HepG2 (cell line): ENCODE data around the gene ZFP69B. TPM values are rescaled to one million over a fixed set of nuclear protein-coding genes. Genes with fewer than 3 reads are reported as not detected.
A peak's percentile ranks its signal among the peaks of the same experiment; 100 is the strongest.

Experiments used
- ATAC-seq: fragments of 200-7000 bp; cut with Tn5 transposase; 3 replicates; pipeline ENCODE4 v1.9.1; 2020; ENCODE audit warnings: mild to moderate bottlenecking, moderate library complexity
- BruUV-seq: library from RNA; stranded (reverse); fragments of 400-500 nt; replicated peaks from 2 replicates; lab custom pipeline; 2021; lab: Mats Ljungman, UMichigan
- CTCF ChIA-PET: fragments of 300-600 bp; formaldehyde crosslinking; extraction: SDS; loops from one replicate; lab custom pipeline; 2021; ENCODE audit warnings: low total read pairs, inconsistent platforms, low intra/inter-chr PET ratio; lab: Yijun Ruan, JAX
- POLR2A ChIA-PET: fragments of 350-600 bp; sonication (Branson Sonifier 250); formaldehyde crosslinking; loops from one replicate; lab custom pipeline; 2020; ENCODE audit warnings: antibody characterized with exemption, inconsistent platforms; lab: Yijun Ruan, JAX
- DNase-seq: peaks from one replicate; pipeline ENCODE4 v3.0.0-alpha.2; 2015; ENCODE audit warnings: low spot score
- FAIRE-seq: peaks from 3 replicates; lab custom pipeline; 2011; peaks lifted over from hg19 to GRCh38; lab: Jason Lieb, UNC
- H2AFZ ChIP-seq: one replicate; pipeline ENCODE4 v1.6.1; 2011; ENCODE audit warnings: low read length, inconsistent platforms
- H3K27ac ChIP-seq: fragments of 300-600 bp; 3 replicates; pipeline ENCODE4 v1.8.0; 2011; ENCODE audit warnings: mixed run types, mild to moderate bottlenecking, mixed read lengths, low read length, inconsistent platforms; ENCODE audit not compliant: insufficient read depth; ENCODE audit errors: extremely low read length
- H3K27me3 ChIP-seq, 2 experiments: fragments of 200-600 bp in 1 of 2; 2 replicates in 1 of 2; 3 replicates in 1 of 2; pipeline versions ENCODE4 v1.6.0 to v1.8.0; 2011; ENCODE audit warnings: low read length in 2 of 2, mild to moderate bottlenecking in 2 of 2, moderate library complexity in 2 of 2, inconsistent platforms in 1 of 2; ENCODE audit not compliant: insufficient read depth in 2 of 2, control insufficient read depth in 1 of 2
- H3K36me3 ChIP-seq, 2 experiments: fragments of 200-600 bp in 1 of 2; replicated peaks in 1 of 2; 2 replicates in 1 of 2; 3 replicates in 1 of 2; pipeline versions ENCODE4 v1.5.1 to v1.8.0; 2011; ENCODE audit warnings: low read length in 2 of 2, inconsistent platforms in 1 of 2; ENCODE audit not compliant: insufficient read depth in 2 of 2, control insufficient read depth in 1 of 2
- H3K4me1 ChIP-seq: 2 replicates; pipeline ENCODE4 v1.5.1; 2012; ENCODE audit warnings: low read length, inconsistent platforms; ENCODE audit not compliant: insufficient read depth
- H3K4me2 ChIP-seq: 2 replicates; pipeline ENCODE4 v1.6.0; 2011; ENCODE audit warnings: low read depth, low read length, inconsistent platforms
- H3K4me3 ChIP-seq, 3 experiments: fragments of 200-600 bp in 1 of 3; sonication (generic), shearing (Covaris generic) in 1 of 3; replicated peaks in 1 of 3; 2 replicates each; pipeline ENCODE4 v1.5.1; 2011 to 2016; ENCODE audit warnings: low read length in 3 of 3, inconsistent platforms in 2 of 3, low read depth in 2 of 3, mild to moderate bottlenecking in 2 of 3, control low read depth in 1 of 3, mixed read lengths in 1 of 3; ENCODE audit not compliant: insufficient read depth in 1 of 3
- H3K79me2 ChIP-seq: one replicate; pipeline ENCODE4 v1.6.1; 2011; ENCODE audit warnings: low read length, inconsistent platforms; ENCODE audit not compliant: insufficient read depth
- H3K9ac ChIP-seq: 2 replicates; pipeline ENCODE4 v1.6.0; 2011; ENCODE audit warnings: mild to moderate bottlenecking, low read depth, low read length, inconsistent platforms; ENCODE audit not compliant: insufficient read depth
- H3K9me3 ChIP-seq: 2 replicates; pipeline ENCODE4 v1.5.1; 2012; ENCODE audit warnings: mild to moderate bottlenecking, low read length
- H4K20me1 ChIP-seq: 2 replicates; pipeline ENCODE4 v1.6.0; 2011; ENCODE audit warnings: inconsistent platforms, mild to moderate bottlenecking, low read length, moderate library complexity; ENCODE audit not compliant: insufficient read depth
- ARID2 ChIP-seq: sonication (generic); formaldehyde crosslinking; IDR thresholded peaks from 2 replicates; pipeline ENCODE4 v1.8.1; 2022; ENCODE audit warnings: mild to moderate bottlenecking, missing genetic modification reagents, borderline replicate concordance
- CREB1 ChIP-seq, 2 experiments: fragments of 450-650 bp in 1 of 2; IDR thresholded peaks; 2 replicates each; pipeline ENCODE4 v1.6.1; 2016 to 2017; ENCODE audit warnings: control low read depth in 1 of 2, mild to moderate bottlenecking in 1 of 2, missing compliant biosample characterization in 1 of 2, missing genetic modification characterization in 1 of 2
- GATAD2A ChIP-seq: IDR thresholded peaks from 2 replicates; pipeline ENCODE4 v1.6.1; 2016
- IRF2 ChIP-seq: IDR thresholded peaks from 2 replicates; pipeline ENCODE4 v1.6.1; 2018; ENCODE audit warnings: missing genetic modification reagents, missing compliant biosample characterization
- RBM39 ChIP-seq: fragments of 200-400 bp; formaldehyde crosslinking; IDR thresholded peaks from one replicate; pipeline ENCODE4 v1.6.1; 2018; ENCODE audit warnings: antibody characterized with exemption, mild to moderate bottlenecking, low read depth, low read length; ENCODE audit not compliant: poor library complexity, severe bottlenecking
- SMC3 ChIP-seq: IDR thresholded peaks from 2 replicates; pipeline ENCODE4 v1.6.1; 2011; ENCODE audit warnings: low read length, improper control_type of control experiment
- SP140L ChIP-seq: sonication (generic); formaldehyde crosslinking; IDR thresholded peaks from 2 replicates; pipeline ENCODE4 v1.4.0; 2020; ENCODE audit warnings: missing genetic modification reagents, borderline replicate concordance
- SYNCRIP ChIP-seq: fragments of 200-400 bp; formaldehyde crosslinking; IDR thresholded peaks from 2 replicates; pipeline ENCODE4 v1.6.1; 2018; ENCODE audit warnings: mild to moderate bottlenecking, low read depth, low read length; ENCODE audit not compliant: insufficient read depth
- THYN1 ChIP-seq: sonication (generic); formaldehyde crosslinking; IDR thresholded peaks from 2 replicates; pipeline ENCODE4 v1.8.1; 2023; ENCODE audit warnings: low read depth, mild to moderate bottlenecking, moderate library complexity, missing genetic modification reagents, borderline replicate concordance
- ZKSCAN1 ChIP-seq: fragments of 150-350 bp; IDR thresholded peaks from 2 replicates; pipeline ENCODE4 v1.6.1; 2014; ENCODE audit warnings: low read length
- ZNF543 ChIP-seq: sonication (generic); formaldehyde crosslinking; IDR thresholded peaks from 2 replicates; pipeline ENCODE4 v1.4.0; 2020; ENCODE audit warnings: mild to moderate bottlenecking, missing genetic modification reagents
- ZNF574 ChIP-seq: sonication (generic); formaldehyde crosslinking; IDR thresholded peaks from 2 replicates; pipeline ENCODE4 v1.4.0; 2020; ENCODE audit warnings: missing genetic modification reagents
- ZZZ3 ChIP-seq: sonication (generic); formaldehyde crosslinking; IDR thresholded peaks from 2 replicates; pipeline ENCODE4 v1.4.0; 2020; ENCODE audit warnings: missing genetic modification reagents, mild to moderate bottlenecking, borderline replicate concordance
- WGBS: methylation state at CpG from one replicate; pipeline ENCODE4 v1.1.6; 2017; ENCODE audit warnings: low lambda C conversion rate; 5-methylcytosine and 5-hydroxymethylcytosine counted together
- in situ Hi-C: cut with HindIII; loops from 2 replicates; pipeline ENCODE4 v1.10.0; 2017; ENCODE audit warnings: low pct_unique_long_range_greater_than_20kb; ENCODE audit not compliant: extremely low pct_ligation_motif_present
- intact Hi-C: fragments of 100-400 bp; cut with micrococcal nuclease; formaldehyde crosslinking; loops from one replicate; pipeline ENCODE4 v1.10.0; 2022; ENCODE audit not compliant: unreplicated experiment
- polyA plus RNA-seq, 8 experiments: library from polyadenylated mRNA; depleted of rRNA in 3 of 8; stranded (reverse) in 7 of 8; unstranded in 1 of 8; fragments of >200 nt; fragmentation: Illumina TruSeq in 4 of 8; extraction: Trizol in 4 of 8; gene quantifications; 2 replicates each; pipeline versions ENCODE4 v1.2.1 to v1.2.3, GENCODE V29; 2011 to 2016; ENCODE audit warnings: low read depth in 4 of 8, missing spikeins in 1 of 8, mixed read lengths in 1 of 8; ENCODE audit not compliant: insufficient read depth in 1 of 8
- total RNA-seq, 5 experiments: library from RNA; depleted of rRNA; stranded (reverse); fragments of >200 nt; fragmentation: Illumina TruSeq; extraction: Trizol; gene quantifications; 2 replicates each; pipeline ENCODE4 v1.2.3, GENCODE V29; 2016; ENCODE audit warnings: low read depth in 1 of 5
- TF ChIP-seq, protein P1 (sequence below): sonication (generic); formaldehyde crosslinking; IDR thresholded peaks from 2 replicates; pipeline ENCODE4 v1.4.0; 2020; ENCODE audit warnings: mild to moderate bottlenecking, missing genetic modification reagents
- TF ChIP-seq, protein P2 (sequence below), 2 experiments: fragments of 450-650 bp in 1 of 2; sonication (generic) in 1 of 2; formaldehyde crosslinking; IDR thresholded peaks; 2 replicates each; pipeline versions ENCODE4 v1.5.0 to v1.8.0; 2020 to 2022; ENCODE audit warnings: mild to moderate bottlenecking in 1 of 2, missing genetic modification reagents in 1 of 2

ZFP69B gene
- total and polyA plus RNA-seq, 2 of the 13 experiments (the other 11 are each of a cell fraction or from before 2014, with no cell fraction given) = 4.6 to 7.7 TPM

DNA sequence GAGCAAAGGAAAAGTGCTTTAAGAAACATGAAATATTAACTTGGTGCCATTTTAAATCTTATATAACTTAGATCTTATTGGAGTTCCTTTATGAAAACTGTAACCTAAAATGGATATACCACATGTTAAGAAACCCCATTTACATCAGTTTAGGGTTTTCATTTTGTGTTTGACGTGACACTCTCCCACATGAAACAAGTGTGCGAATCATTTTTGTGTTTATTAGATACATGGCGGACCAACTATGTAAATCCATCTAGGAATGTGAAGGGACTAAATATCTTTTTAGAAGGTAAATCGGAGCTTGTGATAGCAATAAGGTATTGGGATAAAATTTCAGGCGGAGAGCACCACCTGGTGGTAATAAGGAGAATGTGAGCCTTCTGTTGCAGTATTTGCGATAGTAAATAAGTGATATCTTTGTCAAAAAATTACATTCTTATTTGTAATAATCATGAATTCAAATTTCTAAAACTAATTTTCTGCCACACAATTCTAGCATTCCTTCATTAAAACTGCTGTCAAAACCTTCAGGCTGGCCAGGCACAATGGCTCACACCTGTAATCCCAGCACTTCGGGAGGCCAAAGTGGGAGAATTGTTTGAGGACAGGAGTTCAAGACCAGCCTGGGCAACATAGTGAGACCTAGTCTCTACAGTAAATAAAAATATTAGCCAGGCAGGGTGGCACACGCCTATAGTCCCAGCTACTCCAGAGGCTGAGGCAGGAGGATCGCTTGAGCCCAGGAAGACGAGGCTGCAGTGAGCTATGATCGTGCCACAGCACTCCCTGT lies 45.4 kb upstream of the ZFP69B start:
- peaks cover 18% of the 10 kb centered on the region for H3K4me1 ChIP-seq
- H3K27me3 ChIP-seq = no peaks in the 10 kb centered on the region
- no TSS peak for BruUV-seq
- no peak overlapping the region for H2AFZ ChIP-seq
- ATAC-seq = peak; percentile 48; the same call in 1 of the 3 replicates
- no peaks in the 10 kb centered on the region for H4K20me1 ChIP-seq
- no peak for FAIRE-seq
- CTCF ChIA-PET = interaction anchor here (1.3 to 2.1 kb wide), 4 partner anchors 66 to 261 kb away, joined by 4 to 11 read pairs (median 6); no protein-coding TSS in a partner anchor
- H3K79me2 ChIP-seq = peaks cover 41% of the 10 kb centered on the region
- no peaks in the 10 kb centered on the region for H3K9me3 ChIP-seq
- intact Hi-C loops = loop anchor here (1.0 to 10.0 kb wide), 3 partner anchors 61 to 260 kb away; no protein-coding TSS in a partner anchor
- peaks cover 2 to 24% of the 10 kb centered on the region in 2 experiments; a peak in 4 of 5 replicates for H3K36me3 ChIP-seq
- no peak overlapping the region for H3K4me3 ChIP-seq
- in situ Hi-C loops = loop anchor here (5.0 to 10.0 kb wide), 2 partner anchors 68 to 260 kb away; no protein-coding TSS in a partner anchor
- no peak overlapping the region for H3K27ac ChIP-seq
- peak; percentile 60 for DNase-seq
- 63% methylated on average over 11 of the region's 11 CpGs for WGBS
- H3K9ac ChIP-seq = no peak overlapping the region
- H3K4me2 ChIP-seq = no peak overlapping the region
- POLR2A ChIA-PET = interaction anchor here (0.7 to 1.4 kb wide), 4 partner anchors 31 to 89 kb away, joined by 3 to 4 read pairs (median 4); partner anchors contain the start of genes COL9A2 and SMAP2
- TF ChIP-seq SP140L (no peak), ARID2 (CRISPR knock-in tag) (0 out of 2 replicates have a peak, but pooled peaks have one; percentile 28), ZNF574 (CRISPR knock-in tag) (no peak), ZKSCAN1 (no peak), RBM39 (no peak), SYNCRIP (no peak), SMC3 (peak; percentile 89), CREB1 (IDR thresholded peaks at IDR 0.05) (no peak), CREB1 (CRISPR knock-in tag; IDR thresholded peaks at IDR 0.05) (peak; percentile 41; the same call in 1 of the 2 replicates), ZZZ3 (CRISPR knock-in tag) (no peak), IRF2 (CRISPR knock-in tag) (no peak), ZNF543 (CRISPR knock-in tag) (no peak), GATAD2A (0 out of 2 replicates have a peak, but pooled peaks have one; percentile 14), THYN1 (CRISPR knock-in tag) (no peak)
- TF ChIP-seq, protein P1, sequence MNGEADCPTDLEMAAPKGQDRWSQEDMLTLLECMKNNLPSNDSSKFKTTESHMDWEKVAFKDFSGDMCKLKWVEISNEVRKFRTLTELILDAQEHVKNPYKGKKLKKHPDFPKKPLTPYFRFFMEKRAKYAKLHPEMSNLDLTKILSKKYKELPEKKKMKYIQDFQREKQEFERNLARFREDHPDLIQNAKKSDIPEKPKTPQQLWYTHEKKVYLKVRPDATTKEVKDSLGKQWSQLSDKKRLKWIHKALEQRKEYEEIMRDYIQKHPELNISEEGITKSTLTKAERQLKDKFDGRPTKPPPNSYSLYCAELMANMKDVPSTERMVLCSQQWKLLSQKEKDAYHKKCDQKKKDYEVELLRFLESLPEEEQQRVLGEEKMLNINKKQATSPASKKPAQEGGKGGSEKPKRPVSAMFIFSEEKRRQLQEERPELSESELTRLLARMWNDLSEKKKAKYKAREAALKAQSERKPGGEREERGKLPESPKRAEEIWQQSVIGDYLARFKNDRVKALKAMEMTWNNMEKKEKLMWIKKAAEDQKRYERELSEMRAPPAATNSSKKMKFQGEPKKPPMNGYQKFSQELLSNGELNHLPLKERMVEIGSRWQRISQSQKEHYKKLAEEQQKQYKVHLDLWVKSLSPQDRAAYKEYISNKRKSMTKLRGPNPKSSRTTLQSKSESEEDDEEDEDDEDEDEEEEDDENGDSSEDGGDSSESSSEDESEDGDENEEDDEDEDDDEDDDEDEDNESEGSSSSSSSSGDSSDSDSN (CRISPR knock-in tag) = no peak
- TF ChIP-seq, protein P2, sequence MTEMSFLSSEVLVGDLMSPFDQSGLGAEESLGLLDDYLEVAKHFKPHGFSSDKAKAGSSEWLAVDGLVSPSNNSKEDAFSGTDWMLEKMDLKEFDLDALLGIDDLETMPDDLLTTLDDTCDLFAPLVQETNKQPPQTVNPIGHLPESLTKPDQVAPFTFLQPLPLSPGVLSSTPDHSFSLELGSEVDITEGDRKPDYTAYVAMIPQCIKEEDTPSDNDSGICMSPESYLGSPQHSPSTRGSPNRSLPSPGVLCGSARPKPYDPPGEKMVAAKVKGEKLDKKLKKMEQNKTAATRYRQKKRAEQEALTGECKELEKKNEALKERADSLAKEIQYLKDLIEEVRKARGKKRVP (CRISPR knock-in tag; IDR thresholded peaks at IDR 0.05) = 0 out of 4 replicates have a peak, but pooled peaks of 1 of the 2 experiments have one; percentile 8
